CD14-positive monocyte (primary cell): Measurements from ENCODE around the gene ZFYVE28. TPM values are rescaled to one million over a fixed set of nuclear protein-coding genes. Genes with fewer than 3 reads are reported as not detected.

ENCODE experiments used
- DNase-seq, 3 donors: peaks; one replicate each; pipeline ENCODE4 v3.0.0-alpha.2; 2011 to 2022
- H2AFZ ChIP-seq: 2 replicates; pipeline ENCODE4 v1.6.0; 2012; ENCODE audit warnings: mild to moderate bottlenecking, low read depth, low read length, inconsistent platforms; ENCODE audit not compliant: insufficient read depth, poor library complexity, severe bottlenecking
- H3K27ac ChIP-seq, 2 donors: 1 replicate in 1 of 2; 2 replicates in 1 of 2; pipeline ENCODE4 v1.5.1; 2012 to 2013; ENCODE audit warnings: low read length in 2 of 2, control low read depth in 1 of 2, inconsistent platforms in 1 of 2, low read depth in 1 of 2, mild to moderate bottlenecking in 1 of 2
- H3K27me3 ChIP-seq, 2 donors: one replicate each; pipeline versions ENCODE4 v1.6.0 to v1.6.1; 2011 to 2013; ENCODE audit warnings: low read length in 2 of 2; ENCODE audit not compliant: control insufficient read depth in 2 of 2, insufficient read depth in 2 of 2
- H3K36me3 ChIP-seq, 2 donors: replicated peaks in 1 of 2; 1 replicate in 1 of 2; 2 replicates in 1 of 2; pipeline versions ENCODE4 v1.5.1 to v1.6.1; 2012 to 2013; ENCODE audit warnings: low read length in 2 of 2, control low read depth in 1 of 2, inconsistent platforms in 1 of 2, mild to moderate bottlenecking in 1 of 2; ENCODE audit not compliant: insufficient read depth in 2 of 2, control insufficient read depth in 1 of 2
- H3K4me1 ChIP-seq, 2 donors: 1 replicate in 1 of 2; 2 replicates in 1 of 2; pipeline versions ENCODE4 v1.5.1 to v1.6.1; 2012 to 2013; ENCODE audit warnings: low read length in 2 of 2, control low read depth in 1 of 2, inconsistent platforms in 1 of 2, mild to moderate bottlenecking in 1 of 2, moderate library complexity in 1 of 2; ENCODE audit not compliant: insufficient read depth in 2 of 2, control insufficient read depth in 1 of 2
- H3K4me2 ChIP-seq: replicated peaks from 2 replicates; pipeline ENCODE3; 2012; ENCODE audit warnings: low read length, moderate library complexity, mild to moderate bottlenecking; ENCODE audit not compliant: poor library complexity, severe bottlenecking; ENCODE audit errors: extremely low read depth
- H3K4me3 ChIP-seq, 3 experiments: fragments of 200-600 bp in 1 of 3; sonication (generic) in 1 of 3; replicated peaks in 1 of 3; 1 replicate in 2 of 3; 2 replicates in 1 of 3; pipeline ENCODE4 v1.5.1; 2011 to 2013; ENCODE audit warnings: low read length in 3 of 3, mild to moderate bottlenecking in 3 of 3, control low read depth in 2 of 3, low read depth in 2 of 3, inconsistent platforms in 1 of 3, moderate library complexity in 1 of 3
- H3K79me2 ChIP-seq: 2 replicates; pipeline ENCODE4 v1.6.0; 2012; ENCODE audit warnings: mild to moderate bottlenecking, control low read depth, inconsistent platforms, low read length, moderate library complexity; ENCODE audit not compliant: insufficient read depth
- H3K9ac ChIP-seq: 2 replicates; pipeline ENCODE4 v1.6.0; 2017; ENCODE audit warnings: low read length, mild to moderate bottlenecking; ENCODE audit not compliant: insufficient read depth, poor library complexity, severe bottlenecking
- H3K9me3 ChIP-seq, 2 donors: replicated peaks in 1 of 2; 1 replicate in 1 of 2; 2 replicates in 1 of 2; pipeline versions ENCODE4 v1.5.1 to v1.6.1; 2012 to 2013; ENCODE audit warnings: low read length in 2 of 2, control low read depth in 1 of 2; ENCODE audit not compliant: control insufficient read depth in 1 of 2, insufficient read depth in 1 of 2
- H4K20me1 ChIP-seq: 2 replicates; pipeline ENCODE4 v1.6.0; 2012; ENCODE audit warnings: mild to moderate bottlenecking, low read length, control low read depth, moderate library complexity; ENCODE audit not compliant: insufficient read depth
- H3K27ac Mint-ChIP-seq, 7 donors: one replicate each; pipeline ENCODE4 v1.8.0; 2020; ENCODE audit warnings: mild to moderate bottlenecking in 7 of 7, mixed read lengths in 7 of 7, moderate library complexity in 6 of 7, inconsistent platforms in 2 of 7
- H3K27me3 Mint-ChIP-seq, 3 donors: one replicate each; pipeline ENCODE4 v1.8.0; 2021 to 2022; ENCODE audit warnings: low read depth in 3 of 3, mild to moderate bottlenecking in 3 of 3, mixed read lengths in 3 of 3, moderate library complexity in 3 of 3, inconsistent platforms in 1 of 3
- H3K36me3 Mint-ChIP-seq, 2 donors: one replicate each; pipeline ENCODE4 v1.8.0; 2020; ENCODE audit warnings: mixed read lengths in 2 of 2, inconsistent platforms in 1 of 2, mild to moderate bottlenecking in 1 of 2
- H3K4me1 Mint-ChIP-seq: one replicate; pipeline ENCODE4 v1.8.0; 2020; ENCODE audit warnings: mild to moderate bottlenecking, mixed read lengths
- H3K4me3 Mint-ChIP-seq, 2 donors: one replicate each; pipeline ENCODE4 v1.8.0; 2020; ENCODE audit warnings: mild to moderate bottlenecking in 2 of 2, mixed read lengths in 2 of 2, moderate library complexity in 1 of 2
- H3K9me3 Mint-ChIP-seq, 7 donors: one replicate each; pipeline ENCODE4 v1.8.0; 2020 to 2022; ENCODE audit warnings: mixed read lengths in 7 of 7, mild to moderate bottlenecking in 6 of 7, moderate library complexity in 6 of 7, inconsistent platforms in 2 of 7
- WGBS: methylation state at CpG from one replicate; pipeline ENCODE4 v1.1.5; 2013; ENCODE audit warnings: missing lambda C conversion rate; ENCODE audit not compliant: insufficient coverage; 5-methylcytosine and 5-hydroxymethylcytosine counted together
- intact Hi-C, 2 donors: fragments of 100-400 bp; cut with micrococcal nuclease; formaldehyde crosslinking; loops; one replicate each; pipeline versions ENCODE4 v1.15.0 to v1.15.1; 2023
- polyA plus RNA-seq, 3 donors: library from polyadenylated mRNA; depleted of rRNA in 1 of 3; unstranded in 2 of 3; stranded (reverse) in 1 of 3; fragments of 300-500 nt in 2 of 3; fragments of >200 nt in 1 of 3; fragmentation: Illumina TruSeq in 2 of 3; gene quantifications; 1 replicate in 2 of 3; 2 replicates in 1 of 3; pipeline ENCODE4 v1.2.3, GENCODE V29; 2012 to 2021
- TF ChIP-seq, protein P1 (sequence below): fragments of 200-600 bp; IDR thresholded peaks from one replicate; pipeline ENCODE4 v1.8.0; 2022; ENCODE audit warnings: antibody characterized with exemption, mild to moderate bottlenecking

ZFYVE28 gene
- polyA plus RNA-seq, 3 donors = 1.0 to 4.4 (median 1.1) TPM

DNA sequence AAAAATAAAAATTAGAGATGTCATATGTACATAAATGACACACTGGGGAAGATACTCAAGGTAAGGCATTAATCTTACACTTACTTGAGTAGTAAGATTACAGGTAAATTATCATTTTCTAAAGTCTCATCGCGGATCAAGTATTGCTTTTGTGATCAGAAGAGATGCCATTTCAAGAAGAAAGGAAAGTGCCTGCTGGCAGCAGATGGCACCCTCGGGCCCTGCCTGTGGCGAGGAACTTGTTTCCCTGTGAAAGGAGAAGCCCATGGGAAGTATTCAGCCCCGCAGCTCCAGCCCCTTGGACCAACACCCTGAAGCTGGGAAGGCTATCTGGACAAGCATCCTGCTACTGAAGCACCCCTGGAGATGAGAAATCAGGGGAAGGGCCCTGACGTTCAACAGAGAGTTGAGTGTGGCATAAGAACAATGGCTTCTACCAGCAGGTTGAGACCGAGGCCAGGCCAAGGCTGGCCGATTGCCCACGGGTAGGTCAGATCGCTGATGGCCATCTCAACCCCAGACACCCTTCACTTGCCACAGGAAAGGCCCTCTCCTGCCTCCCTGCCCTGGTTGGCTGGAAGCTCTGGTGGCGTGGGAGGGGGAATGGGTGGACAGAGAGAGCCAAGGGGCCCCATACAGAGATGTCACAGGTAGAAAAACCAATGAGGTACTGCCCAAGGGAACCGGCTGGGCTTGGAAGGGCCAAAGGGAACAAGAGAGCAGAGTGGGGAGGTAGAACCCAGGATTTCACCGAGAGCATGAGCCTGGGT, 137.7 kb downstream of the ZFYVE28 start:
- Mint-ChIP-seq H3K36me3 (no peaks in the 10 kb centered on the region), H3K27me3 (peaks cover 0 to 6% (median 6%) of the 10 kb centered on the region in 3 donors), H3K27ac (no peak overlapping the region), H3K9me3 (peaks cover 0 to 3% (median 0%) of the 10 kb centered on the region in 7 donors), H3K4me3 (no peak overlapping the region), H3K4me1 (peaks cover 11% of the 10 kb centered on the region)
- H4K20me1 ChIP-seq = no peaks in the 10 kb centered on the region
- no peaks in the 10 kb centered on the region for H3K4me1 ChIP-seq
- no peak for DNase-seq
- 81% methylated on average over 4 of the region's 13 CpGs for WGBS
- TF ChIP-seq, protein P1, sequence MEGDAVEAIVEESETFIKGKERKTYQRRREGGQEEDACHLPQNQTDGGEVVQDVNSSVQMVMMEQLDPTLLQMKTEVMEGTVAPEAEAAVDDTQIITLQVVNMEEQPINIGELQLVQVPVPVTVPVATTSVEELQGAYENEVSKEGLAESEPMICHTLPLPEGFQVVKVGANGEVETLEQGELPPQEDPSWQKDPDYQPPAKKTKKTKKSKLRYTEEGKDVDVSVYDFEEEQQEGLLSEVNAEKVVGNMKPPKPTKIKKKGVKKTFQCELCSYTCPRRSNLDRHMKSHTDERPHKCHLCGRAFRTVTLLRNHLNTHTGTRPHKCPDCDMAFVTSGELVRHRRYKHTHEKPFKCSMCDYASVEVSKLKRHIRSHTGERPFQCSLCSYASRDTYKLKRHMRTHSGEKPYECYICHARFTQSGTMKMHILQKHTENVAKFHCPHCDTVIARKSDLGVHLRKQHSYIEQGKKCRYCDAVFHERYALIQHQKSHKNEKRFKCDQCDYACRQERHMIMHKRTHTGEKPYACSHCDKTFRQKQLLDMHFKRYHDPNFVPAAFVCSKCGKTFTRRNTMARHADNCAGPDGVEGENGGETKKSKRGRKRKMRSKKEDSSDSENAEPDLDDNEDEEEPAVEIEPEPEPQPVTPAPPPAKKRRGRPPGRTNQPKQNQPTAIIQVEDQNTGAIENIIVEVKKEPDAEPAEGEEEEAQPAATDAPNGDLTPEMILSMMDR = no peak
- no peak overlapping the region for H3K9ac ChIP-seq
- intact Hi-C loops = no loop called here
- no peaks in the 10 kb centered on the region for H3K79me2 ChIP-seq
- H2AFZ ChIP-seq = no peak overlapping the region
- H3K27ac ChIP-seq = no peak overlapping the region
- H3K4me2 ChIP-seq = no peak overlapping the region
- H3K27me3 ChIP-seq = no peaks in the 10 kb centered on the region
- H3K36me3 ChIP-seq = no peaks in the 10 kb centered on the region
- no peak overlapping the region for H3K4me3 ChIP-seq
- H3K9me3 ChIP-seq = no peaks in the 10 kb centered on the region

DNA sequence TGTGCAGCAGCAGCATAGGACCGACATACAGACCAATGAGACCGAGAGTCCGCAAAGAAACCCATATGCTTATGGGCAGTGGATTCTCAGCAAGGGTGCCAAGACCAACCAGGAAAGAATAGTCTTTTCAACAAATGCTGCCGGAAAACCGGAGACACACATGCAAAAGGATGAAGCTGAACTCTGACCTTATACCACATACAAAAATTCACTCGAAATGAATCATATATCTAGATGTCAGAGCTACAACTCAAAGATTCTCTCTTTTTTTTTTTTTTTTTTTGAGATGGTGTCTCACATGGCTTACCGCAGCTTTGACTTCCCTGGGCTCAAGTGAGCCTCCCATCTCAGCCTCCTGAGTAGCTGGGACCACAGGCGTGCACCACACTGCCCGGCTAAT, 140.5 kb downstream of the ZFYVE28 start:
- DNase-seq = no peak
- Histone ChIP-seq H3K4me1 (no peaks in the 10 kb centered on the region), H3K9ac (no peak overlapping the region), H3K27me3 (no peaks in the 10 kb centered on the region), H3K4me3 (no peak overlapping the region), H4K20me1 (no peaks in the 10 kb centered on the region), H3K27ac (no peak overlapping the region), H3K79me2 (no peaks in the 10 kb centered on the region), H3K9me3 (no peaks in the 10 kb centered on the region), H2AFZ (no peak overlapping the region), H3K36me3 (no peaks in the 10 kb centered on the region), H3K4me2 (no peak overlapping the region)
- H3K27ac Mint-ChIP-seq = no peak overlapping the region
- H3K9me3 Mint-ChIP-seq = peaks cover 0 to 3% (median 0%) of the 10 kb centered on the region in 7 donors
- TF ChIP-seq, protein P1 = no peak
- WGBS = 97% methylated on average over 9 of the region's 9 CpGs
- H3K4me1 Mint-ChIP-seq = peaks cover 9% of the 10 kb centered on the region
- peaks cover 0 to 7% (median 6%) of the 10 kb centered on the region in 3 donors for H3K27me3 Mint-ChIP-seq
- no peaks in the 10 kb centered on the region for H3K36me3 Mint-ChIP-seq
- no peak overlapping the region for H3K4me3 Mint-ChIP-seq
- intact Hi-C loops = no loop called here
